Activated T-helper 2 cell treated with anti-CD3 and anti-CD28 coated beads, Interferon-gamma antibody, Interleukin-2, Interleukin-4, amounts not matched to agents 10 μg/mL and 5 μg/mL and 100 μg/mL, durations not matched to agents 14 hours and 24 hours and 36 hours (primary cell): ENCODE data around the gene CD68. TPM values are rescaled to one million over a fixed set of nuclear protein-coding genes. Genes with fewer than 3 reads are reported as not detected.

Experiments
- DNase-seq: peaks from one replicate; pipeline ENCODE4 v3.0.0; 2021; ENCODE audit warnings: low spot score
- H3K27ac Mint-ChIP-seq: one replicate; pipeline ENCODE4 v1.8.0; 2021; ENCODE audit warnings: mixed read lengths
- H3K27me3 Mint-ChIP-seq: one replicate; pipeline ENCODE4 v1.8.0; 2021; ENCODE audit warnings: low read depth, mixed read lengths
- H3K36me3 Mint-ChIP-seq: one replicate; pipeline ENCODE4 v1.8.0; 2021; ENCODE audit warnings: low read depth, mixed read lengths
- H3K4me1 Mint-ChIP-seq: one replicate; pipeline ENCODE4 v1.8.0; 2021; ENCODE audit warnings: low read depth, mixed read lengths
- H3K4me3 Mint-ChIP-seq: one replicate; pipeline ENCODE4 v1.8.0; 2021; ENCODE audit warnings: low read depth, mild to moderate bottlenecking, moderate library complexity, mixed read lengths
- H3K9me3 Mint-ChIP-seq: one replicate; pipeline ENCODE4 v1.8.0; 2021; ENCODE audit warnings: mixed read lengths
- intact Hi-C: fragments of 100-400 bp; cut with micrococcal nuclease; formaldehyde crosslinking; loops from one replicate; pipeline ENCODE4 v1.15.1; 2023
- total RNA-seq: library from RNA; stranded (reverse); gene quantifications from 2 replicates; pipeline ENCODE4 v1.2.3, GENCODE V29; 2022

CD68 gene
- total RNA-seq, 1 donor from 2014 or later, result 10.1 TPM

GRCh38 chr17:7577327-7578199 lies 1.9 kb upstream of the CD68 start:
- intact Hi-C loops, result no loop called here
- peaks cover 96% of the 10 kb centered on the region for H3K36me3 Mint-ChIP-seq
- H3K4me1 Mint-ChIP-seq, result peaks cover 73% of the 10 kb centered on the region
- no peaks in the 10 kb centered on the region for H3K27me3 Mint-ChIP-seq
- peak overlapping the region; percentile 59 for H3K27ac Mint-ChIP-seq
- peak overlapping the region; percentile 47 for H3K4me3 Mint-ChIP-seq
- no peak for DNase-seq
- no peaks in the 10 kb centered on the region for H3K9me3 Mint-ChIP-seq

DNA sequence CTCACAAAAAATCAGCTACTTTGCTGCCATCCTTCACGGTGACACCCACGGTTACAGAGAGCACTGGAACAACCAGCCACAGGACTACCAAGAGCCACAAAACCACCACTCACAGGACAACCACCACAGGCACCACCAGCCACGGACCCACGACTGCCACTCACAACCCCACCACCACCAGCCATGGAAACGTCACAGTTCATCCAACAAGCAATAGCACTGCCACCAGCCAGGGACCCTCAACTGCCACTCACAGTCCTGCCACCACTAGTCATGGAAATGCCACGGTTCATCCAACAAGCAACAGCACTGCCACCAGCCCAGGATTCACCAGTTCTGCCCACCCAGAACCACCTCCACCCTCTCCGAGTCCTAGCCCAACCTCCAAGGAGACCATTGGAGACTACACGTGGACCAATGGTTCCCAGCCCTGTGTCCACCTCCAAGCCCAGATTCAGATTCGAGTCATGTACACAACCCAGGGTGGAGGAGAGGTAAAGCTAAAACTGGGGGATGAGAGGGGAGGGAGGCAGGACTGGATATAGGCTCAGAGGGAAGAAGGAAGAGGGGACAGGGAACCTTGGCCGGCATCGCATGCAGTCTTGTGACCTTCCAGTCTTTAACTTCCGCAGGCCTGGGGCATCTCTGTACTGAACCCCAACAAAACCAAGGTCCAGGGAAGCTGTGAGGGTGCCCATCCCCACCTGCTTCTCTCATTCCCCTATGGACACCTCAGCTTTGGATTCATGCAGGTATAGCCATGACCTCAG lies 581 bp downstream of the CD68 start:
- Mint-ChIP-seq H3K9me3 (no peaks in the 10 kb centered on the region), H3K4me1 (peaks cover 69% of the 10 kb centered on the region), H3K36me3 (peaks cover 84% of the 10 kb centered on the region), H3K27me3 (no peaks in the 10 kb centered on the region), H3K4me3 (peak overlapping the region; percentile 64), H3K27ac (peak overlapping the region; percentile 89)
- intact Hi-C loops, result no loop called here
- no peak for DNase-seq

DNA sequence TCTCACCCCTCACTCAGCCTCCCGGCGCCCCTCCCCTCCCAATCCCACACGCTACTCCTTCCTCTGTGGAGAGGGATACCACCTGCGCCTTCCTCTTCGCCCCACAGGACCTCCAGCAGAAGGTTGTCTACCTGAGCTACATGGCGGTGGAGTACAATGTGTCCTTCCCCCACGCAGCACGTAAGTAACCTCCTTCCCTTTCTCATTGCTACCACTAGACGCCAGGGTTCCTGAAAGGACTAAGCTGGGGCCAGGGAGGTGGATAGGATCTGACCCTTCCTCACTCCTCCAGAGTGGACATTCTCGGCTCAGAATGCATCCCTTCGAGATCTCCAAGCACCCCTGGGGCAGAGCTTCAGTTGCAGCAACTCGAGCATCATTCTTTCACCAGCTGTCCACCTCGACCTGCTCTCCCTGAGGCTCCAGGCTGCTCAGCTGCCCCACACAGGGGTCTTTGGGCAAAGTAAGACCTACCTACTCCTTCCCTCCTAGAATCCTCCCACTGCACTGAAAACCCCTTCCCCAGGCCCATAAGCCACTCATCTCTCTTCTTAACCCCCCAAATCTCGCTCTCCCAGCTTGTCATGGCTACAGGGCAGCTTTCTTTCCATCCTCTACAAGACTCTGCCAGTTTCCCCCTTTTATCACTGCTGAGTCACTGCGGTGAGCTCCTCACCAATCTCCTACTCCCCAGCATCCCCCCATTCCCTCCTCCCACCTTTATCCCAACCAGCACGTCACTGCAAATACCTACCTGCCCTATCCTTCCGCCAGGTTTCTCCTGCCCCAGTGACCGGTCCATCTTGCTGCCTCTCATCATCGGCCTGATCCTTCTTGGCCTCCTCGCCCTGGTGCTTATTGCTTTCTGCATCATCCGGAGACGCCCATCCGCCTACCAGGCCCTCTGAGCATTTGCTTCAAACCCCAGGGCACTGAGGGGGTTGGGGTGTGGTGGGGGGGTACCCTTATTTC lies 1.5 kb downstream of the CD68 start:
- peak overlapping the region; percentile 82 for H3K27ac Mint-ChIP-seq
- peaks cover 67% of the 10 kb centered on the region for H3K4me1 Mint-ChIP-seq
- no peak for DNase-seq
- H3K36me3 Mint-ChIP-seq, result peaks cover 80% of the 10 kb centered on the region
- intact Hi-C loops, result no loop called here
- no peaks in the 10 kb centered on the region for H3K9me3 Mint-ChIP-seq
- no peaks in the 10 kb centered on the region for H3K27me3 Mint-ChIP-seq
- peak overlapping the region; percentile 18 for H3K4me3 Mint-ChIP-seq

DNA sequence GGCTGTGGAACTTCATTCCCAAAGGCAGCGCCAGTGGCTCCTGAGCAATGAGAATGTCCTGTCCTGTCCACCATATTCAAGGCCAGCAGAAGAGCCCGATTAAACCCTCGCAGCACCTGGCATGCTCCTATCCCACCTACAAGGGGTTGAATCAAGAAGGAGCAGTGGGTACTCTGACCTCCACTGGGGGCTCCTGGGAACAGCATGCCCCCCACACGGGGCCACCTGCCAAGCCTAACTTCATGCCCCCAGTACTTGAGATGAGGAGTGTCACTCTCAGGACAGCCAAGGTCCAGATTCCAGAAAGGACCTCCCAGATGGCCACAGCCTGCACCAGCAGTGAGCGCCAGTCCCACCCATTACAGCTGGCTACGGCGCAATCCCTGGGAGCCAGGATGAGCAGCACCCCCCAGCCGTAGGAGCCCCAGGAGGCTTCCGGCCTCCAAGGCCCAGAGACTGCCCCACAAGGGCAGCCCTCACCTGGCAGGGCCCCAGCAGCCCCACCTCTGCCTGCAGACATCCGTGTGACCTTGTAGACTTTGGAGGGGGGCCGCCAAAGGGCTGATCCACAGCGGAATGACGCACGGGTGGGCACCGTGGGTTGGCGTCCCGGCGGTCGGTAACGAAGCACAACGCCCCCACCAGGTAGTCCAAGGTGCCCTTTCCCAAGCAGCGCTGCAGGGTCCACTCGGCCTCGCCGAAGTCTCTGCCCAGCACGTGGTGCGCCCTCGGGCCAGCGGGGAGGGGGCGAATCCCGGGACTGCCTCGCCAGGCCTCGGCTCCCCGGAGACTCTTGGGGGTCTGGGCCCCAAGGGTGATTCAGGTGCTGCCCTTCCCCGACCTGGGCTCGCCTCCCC lies 3.2 kb downstream of the CD68 start:
- intact Hi-C loops, result loop anchor here (1.0 to 2.0 kb wide), 2 partner anchors 10 to 32 kb away; partner anchors contain the start of gene FXR2
- H3K4me1 Mint-ChIP-seq, result peaks cover 51% of the 10 kb centered on the region
- H3K36me3 Mint-ChIP-seq, result peaks cover 77% of the 10 kb centered on the region
- peak overlapping the region; percentile 79 for H3K27ac Mint-ChIP-seq
- DNase-seq, result no peak
- no peaks in the 10 kb centered on the region for H3K27me3 Mint-ChIP-seq
- H3K9me3 Mint-ChIP-seq, result no peaks in the 10 kb centered on the region
- peak overlapping the region; percentile 95 for H3K4me3 Mint-ChIP-seq

GRCh38 chr17:7583253-7584109 lies 4.0 kb downstream of the CD68 start, which contains the start of gene MPDU1:
Gene MPDU1 (plus strand): TSS chr17:7583852. CDS start chr17:7583863, 11 bp downstream.
- Mint-ChIP-seq H3K36me3 (peaks cover 76% of the 10 kb centered on the region), H3K9me3 (no peaks in the 10 kb centered on the region), H3K4me1 (peaks cover 43% of the 10 kb centered on the region), H3K27me3 (no peaks in the 10 kb centered on the region), H3K4me3 (peak within 1 kb of the TSS; percentile 95), H3K27ac (peak within 1 kb of the TSS; percentile 100)
- intact Hi-C loops, result loop anchor here (1.0 to 2.0 kb wide), 3 partner anchors 11 to 31 kb away; partner anchors contain the start of genes FXR2 and SENP3
- DNase-seq, result peak; percentile 97

GRCh38 chr17:7586673-7587419 lies 7.4 kb downstream of the CD68 start:
- Mint-ChIP-seq H3K9me3 (no peaks in the 10 kb centered on the region), H3K27me3 (no peaks in the 10 kb centered on the region), H3K36me3 (peaks cover 67% of the 10 kb centered on the region), H3K4me1 (peaks cover 16% of the 10 kb centered on the region), H3K27ac (no peak overlapping the region), H3K4me3 (no peak overlapping the region)
- intact Hi-C loops, result no loop called here
- DNase-seq, result no peak

GRCh38 chr17:7587420-7588151 lies 8.1 kb downstream of the CD68 start:
- Mint-ChIP-seq H3K4me1 (peaks cover 12% of the 10 kb centered on the region), H3K36me3 (peaks cover 67% of the 10 kb centered on the region), H3K27ac (no peak overlapping the region), H3K9me3 (no peaks in the 10 kb centered on the region), H3K4me3 (no peak overlapping the region), H3K27me3 (no peaks in the 10 kb centered on the region)
- intact Hi-C loops, result no loop called here
- no peak for DNase-seq

- H3K9me3 Mint-ChIP-seq, result no peaks in the 10 kb centered on the region
- no peak overlapping the region for H3K4me3 Mint-ChIP-seq
- H3K36me3 Mint-ChIP-seq, result peaks cover 71% of the 10 kb centered on the region
- no peak for DNase-seq
- intact Hi-C loops, result no loop called here
- peaks cover 8% of the 10 kb centered on the region for H3K4me1 Mint-ChIP-seq
- no peak overlapping the region for H3K27ac Mint-ChIP-seq
- no peaks in the 10 kb centered on the region for H3K27me3 Mint-ChIP-seq
These were observed 9.2 kb downstream of the CD68 start for GRCh38 chr17:7588553-7589203.

- peak; percentile 52 for DNase-seq
- Mint-ChIP-seq H3K4me1 (peaks cover 8% of the 10 kb centered on the region), H3K9me3 (no peaks in the 10 kb centered on the region), H3K36me3 (peaks cover 76% of the 10 kb centered on the region), H3K27me3 (no peaks in the 10 kb centered on the region), H3K27ac (no peak overlapping the region), H3K4me3 (no peak overlapping the region)
- intact Hi-C loops, result no loop called here
These were observed 9.9 kb downstream of the CD68 start for GRCh38 chr17:7589204-7589868.
